Measurements from ENCODE around the gene PDE4D. TPM values are rescaled to one million over a fixed set of nuclear protein-coding genes. Genes with fewer than 3 reads are reported as not detected.

Gene PDE4D
- total RNA-seq, 1 donor from 2014 or later: 39.2 TPM

- Histone ChIP-seq H3K4me3 (ENCODE audit: low read depth, low read length) (no peak overlapping the region), H3K36me3 (ENCODE audit: control insufficient read depth, insufficient read depth, low read length) (no peaks in the 10 kb centered on the region), H3K27me3 (ENCODE audit: control insufficient read depth, insufficient read depth, low read length) (no peaks in the 10 kb centered on the region)
- TF ChIP-seq CTCF (IDR thresholded peaks at IDR 0.05; ENCODE audit: insufficient read depth, low read length, poor library complexity, severe bottlenecking): no peak
- DNase-seq (ENCODE audit: low read depth): no peak
Observed at GRCh38 chr5:58930520-58930919, 963.0 kb downstream of the PDE4D start.

GRCh38 chr5:58929726-58930125 is 963.8 kb downstream of the PDE4D start:
- Histone ChIP-seq H3K27me3 (ENCODE audit: control insufficient read depth, insufficient read depth, low read length) (no peaks in the 10 kb centered on the region), H3K36me3 (ENCODE audit: control insufficient read depth, insufficient read depth, low read length) (no peaks in the 10 kb centered on the region), H3K4me3 (ENCODE audit: low read depth, low read length) (no peak overlapping the region)
- no peak for DNase-seq (ENCODE audit: low read depth)
- no peak for TF ChIP-seq CTCF (IDR thresholded peaks at IDR 0.05; ENCODE audit: insufficient read depth, low read length, poor library complexity, severe bottlenecking)

GRCh38 chr5:58927938-58928337 is 965.6 kb downstream of the PDE4D start:
- DNase-seq (ENCODE audit: low read depth): no peak
- Histone ChIP-seq H3K27me3 (ENCODE audit: control insufficient read depth, insufficient read depth, low read length) (no peaks in the 10 kb centered on the region), H3K36me3 (ENCODE audit: control insufficient read depth, insufficient read depth, low read length) (no peaks in the 10 kb centered on the region), H3K4me3 (ENCODE audit: low read depth, low read length) (no peak overlapping the region)
- no peak for TF ChIP-seq CTCF (IDR thresholded peaks at IDR 0.05; ENCODE audit: insufficient read depth, low read length, poor library complexity, severe bottlenecking)

GRCh38 chr5:58927181-58927580 is 966.3 kb downstream of the PDE4D start:
- Histone ChIP-seq H3K4me3 (ENCODE audit: low read depth, low read length) (no peak overlapping the region), H3K36me3 (ENCODE audit: control insufficient read depth, insufficient read depth, low read length) (no peaks in the 10 kb centered on the region), H3K27me3 (ENCODE audit: control insufficient read depth, insufficient read depth, low read length) (no peaks in the 10 kb centered on the region)
- no peak for TF ChIP-seq CTCF (IDR thresholded peaks at IDR 0.05; ENCODE audit: insufficient read depth, low read length, poor library complexity, severe bottlenecking)
- DNase-seq (ENCODE audit: low read depth): no peak

GRCh38 chr5:58926541-58926935 is 967.0 kb downstream of the PDE4D start:
- H3K36me3 ChIP-seq (ENCODE audit: control insufficient read depth, insufficient read depth, low read length): no peaks in the 10 kb centered on the region
- no peak overlapping the region for H3K4me3 ChIP-seq (ENCODE audit: low read depth, low read length)
- TF ChIP-seq CTCF (IDR thresholded peaks at IDR 0.05; ENCODE audit: insufficient read depth, low read length, poor library complexity, severe bottlenecking): no peak
- no peak for DNase-seq (ENCODE audit: low read depth)
- H3K27me3 ChIP-seq (ENCODE audit: control insufficient read depth, insufficient read depth, low read length): no peaks in the 10 kb centered on the region

Data from kidney epithelial cell (primary cell).